HG02973 (cell line): ENCODE data around the gene ISCU.

Experiments
- ATAC-seq: cut with Tn5 transposase; IDR thresholded peaks from one replicate; pipeline ENCODE4 v1.9.1; 2021; ENCODE audit warnings: moderate library complexity; ENCODE audit not compliant: unreplicated experiment

Gene ISCU

DNA sequence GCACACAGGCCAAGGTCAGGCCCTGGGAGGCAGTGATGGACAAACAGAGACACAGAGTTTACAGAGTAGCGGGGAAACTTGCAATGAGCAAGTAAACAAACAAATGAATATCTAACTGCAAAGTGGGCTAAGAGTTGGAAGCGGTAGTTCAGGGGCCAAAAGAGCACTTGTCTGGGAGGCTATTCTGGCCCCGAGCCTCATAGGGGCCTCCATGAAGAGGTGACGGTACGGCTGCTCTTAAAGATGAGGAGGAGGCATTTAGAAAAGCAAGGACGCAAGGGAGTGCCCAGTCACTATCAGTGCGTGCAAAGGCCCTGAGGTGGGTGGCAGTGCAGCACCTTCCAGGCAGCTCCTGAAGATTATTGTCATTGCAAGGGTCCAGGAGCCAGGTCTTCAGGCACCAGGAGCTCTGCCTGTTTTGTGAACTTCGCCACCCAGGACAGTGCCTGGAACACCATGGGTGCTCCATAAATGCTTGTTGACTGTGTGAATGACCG lies 39.9 kb downstream of the ISCU start:
- ATAC-seq: no peak

DNA sequence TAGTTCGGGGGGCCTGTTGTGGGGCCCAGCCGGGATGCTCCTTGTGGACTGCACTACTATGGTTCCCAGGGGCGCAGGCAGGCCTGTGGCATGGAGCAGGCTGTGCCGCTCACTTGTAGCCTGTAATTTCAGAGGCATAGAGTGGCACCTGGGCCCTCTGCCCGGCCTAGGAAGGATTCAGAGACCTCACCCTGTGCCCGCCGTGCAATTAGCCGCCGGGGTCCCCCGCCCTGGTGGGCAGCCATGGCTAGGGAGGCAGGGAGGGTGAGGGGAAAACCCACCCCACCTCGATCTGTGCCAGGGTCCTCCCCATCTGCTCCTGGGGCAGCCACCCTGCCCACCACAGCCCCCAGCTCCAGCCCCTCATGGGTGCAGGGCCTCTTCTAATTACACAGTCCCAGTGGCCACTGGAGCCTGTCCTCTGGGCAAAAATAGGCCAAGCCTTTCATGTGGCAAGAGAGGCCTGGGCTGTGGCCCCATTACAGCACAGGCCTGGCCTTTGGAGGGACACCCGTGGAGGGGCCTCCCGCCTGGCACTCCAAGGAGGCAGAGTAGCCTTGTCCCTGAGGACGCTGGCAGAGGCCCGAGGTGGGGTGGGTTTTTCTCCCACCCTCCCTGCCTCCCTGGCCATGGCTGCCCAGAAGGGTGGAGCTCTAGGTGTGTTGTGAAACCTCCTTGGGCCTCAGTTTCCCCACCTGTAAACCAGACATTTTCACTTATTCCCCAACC lies 40.7 kb downstream of the ISCU start:
- no peak for ATAC-seq

DNA sequence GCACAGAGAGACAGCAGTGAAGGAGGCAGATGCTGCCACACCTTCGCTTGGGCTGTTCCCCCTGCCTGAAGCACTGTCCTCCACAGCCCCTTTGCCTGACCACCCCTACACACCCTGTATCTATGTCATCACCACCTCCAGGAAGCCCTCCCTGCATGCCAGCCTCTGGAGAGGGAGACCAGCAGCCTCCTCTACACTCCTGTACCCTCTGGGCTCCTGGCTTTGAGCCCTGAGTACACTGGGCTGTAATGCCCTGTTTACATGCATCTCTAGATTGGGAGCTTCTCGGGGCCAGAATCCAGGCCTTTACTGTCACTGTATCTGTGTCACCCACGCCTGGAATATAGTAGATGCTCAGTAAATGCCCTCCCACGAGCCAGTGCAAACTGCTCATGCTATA lies 41.3 kb downstream of the ISCU start:
- no peak for ATAC-seq

DNA sequence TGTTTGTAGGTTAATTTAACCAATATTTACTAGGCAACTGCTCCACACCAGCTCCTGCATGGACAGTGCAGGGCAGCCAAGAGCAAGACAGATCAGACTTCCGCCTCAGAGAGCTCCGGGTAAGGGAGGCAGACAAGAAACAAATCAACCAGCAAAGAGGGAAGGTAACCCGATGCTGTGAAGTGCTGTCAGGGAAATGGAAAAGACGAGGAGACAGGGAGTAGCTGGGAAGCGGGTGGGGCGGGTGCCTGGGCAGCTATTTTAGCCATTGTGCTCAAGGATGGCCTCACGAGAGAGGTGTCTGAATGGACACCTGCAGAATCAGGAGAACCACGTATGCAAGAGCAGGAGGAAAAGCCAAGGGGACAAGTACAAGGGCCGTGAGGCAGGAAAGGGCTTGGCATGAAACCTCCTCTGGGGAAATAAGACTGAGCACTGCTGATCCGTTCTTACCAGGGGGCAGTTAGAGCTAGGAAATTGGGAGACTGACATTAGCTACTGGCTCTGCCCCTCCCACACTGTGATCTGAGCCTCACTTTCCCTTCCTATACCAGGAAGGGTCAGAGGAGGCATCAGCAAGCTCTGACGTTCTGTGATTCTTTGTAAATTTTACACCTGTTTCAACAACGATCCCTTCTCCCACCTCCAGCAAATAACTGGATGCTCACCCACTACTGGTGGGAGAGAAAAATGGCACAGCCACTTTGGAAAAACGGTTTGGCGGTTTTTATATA lies 42.0 kb downstream of the ISCU start:
- ATAC-seq: no peak

DNA sequence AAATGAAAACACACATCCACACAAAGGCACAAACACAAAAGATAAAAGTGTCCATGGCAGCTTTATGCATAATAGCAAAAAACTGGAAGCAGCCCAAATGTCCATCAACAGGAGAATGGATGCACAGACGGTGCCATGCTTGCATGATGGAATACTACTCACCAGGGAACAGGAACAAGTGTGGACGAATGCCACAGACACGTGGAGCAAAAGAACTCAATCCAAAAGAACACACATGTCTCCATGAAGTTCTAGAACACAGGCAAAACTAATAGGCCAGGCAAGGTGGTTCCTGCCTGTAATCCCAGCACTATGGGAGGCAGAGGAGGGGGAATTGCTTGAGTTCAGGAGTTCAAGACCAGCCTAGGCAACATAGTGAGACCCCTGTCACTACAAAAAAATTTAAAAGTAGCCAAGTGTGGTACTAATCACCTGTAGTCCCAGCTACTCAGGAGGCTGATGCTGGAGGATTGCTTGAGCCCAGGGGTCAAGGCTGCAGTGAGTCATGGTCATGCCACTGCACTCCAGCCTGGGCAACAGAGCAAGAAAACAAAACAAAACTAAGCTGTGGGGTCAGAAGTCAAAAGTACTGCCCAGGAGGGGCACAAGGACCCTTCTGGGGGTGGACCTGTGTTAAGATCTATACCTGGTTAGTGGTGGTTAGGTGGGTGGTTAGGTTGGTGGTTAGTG lies 42.7 kb downstream of the ISCU start:
- ATAC-seq: no peak

DNA sequence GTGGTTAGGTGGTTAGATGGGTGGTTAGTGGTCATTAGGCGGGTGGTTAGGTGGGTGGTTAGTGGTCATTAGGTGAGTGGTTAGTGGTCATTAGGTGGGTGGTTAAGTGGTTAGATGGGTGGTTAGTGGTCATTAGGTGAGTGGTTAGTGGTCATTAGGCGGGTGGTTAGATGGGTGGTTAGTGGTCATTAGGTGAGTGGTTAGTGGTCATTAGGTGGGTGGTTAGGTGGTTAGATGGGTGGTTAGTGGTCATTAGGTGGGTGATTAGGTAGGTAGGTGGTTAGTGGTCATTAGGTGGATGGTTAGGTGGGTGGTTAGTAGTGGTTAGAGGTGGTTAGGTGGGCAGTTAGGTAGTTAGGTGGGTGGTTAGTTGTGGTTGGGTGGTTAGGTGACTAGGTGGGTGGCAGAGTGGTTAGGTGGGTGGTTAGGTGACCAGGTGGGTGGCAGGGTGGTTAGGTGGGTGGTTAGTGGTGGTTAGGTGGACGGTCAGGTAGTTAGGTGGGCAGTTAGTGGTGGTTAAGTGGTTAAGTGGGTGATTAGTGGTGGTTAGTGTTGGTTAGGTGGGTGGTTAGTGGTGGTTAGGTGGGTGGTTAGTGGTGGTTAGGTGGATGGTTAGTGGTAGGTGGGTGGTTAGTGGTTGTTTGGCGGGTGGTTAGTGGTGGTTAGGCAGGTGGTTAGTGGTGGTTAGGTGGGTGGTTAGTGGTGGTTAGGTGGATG lies 43.5 kb downstream of the ISCU start:
- no peak for ATAC-seq

DNA sequence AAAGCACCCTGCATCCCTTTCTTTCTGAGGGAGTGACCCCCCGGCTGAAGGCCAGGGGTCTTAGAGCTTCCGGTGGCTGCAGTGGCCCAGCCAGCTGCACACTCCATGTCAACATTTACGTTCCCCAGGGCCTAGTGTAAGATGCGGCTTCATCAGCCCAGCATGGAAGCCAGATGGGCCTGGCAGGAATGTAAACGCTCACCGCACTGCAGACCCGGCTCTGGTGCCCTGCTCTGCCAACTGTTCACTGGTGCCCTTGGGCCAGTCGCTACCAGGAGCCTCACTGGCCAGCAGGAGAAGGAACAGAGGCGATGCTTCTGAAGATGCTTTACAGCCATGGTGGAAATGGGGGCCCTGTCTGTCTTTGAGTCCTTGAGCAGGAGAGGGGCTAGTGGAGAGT lies 44.1 kb downstream of the ISCU start:
- no peak for ATAC-seq

DNA sequence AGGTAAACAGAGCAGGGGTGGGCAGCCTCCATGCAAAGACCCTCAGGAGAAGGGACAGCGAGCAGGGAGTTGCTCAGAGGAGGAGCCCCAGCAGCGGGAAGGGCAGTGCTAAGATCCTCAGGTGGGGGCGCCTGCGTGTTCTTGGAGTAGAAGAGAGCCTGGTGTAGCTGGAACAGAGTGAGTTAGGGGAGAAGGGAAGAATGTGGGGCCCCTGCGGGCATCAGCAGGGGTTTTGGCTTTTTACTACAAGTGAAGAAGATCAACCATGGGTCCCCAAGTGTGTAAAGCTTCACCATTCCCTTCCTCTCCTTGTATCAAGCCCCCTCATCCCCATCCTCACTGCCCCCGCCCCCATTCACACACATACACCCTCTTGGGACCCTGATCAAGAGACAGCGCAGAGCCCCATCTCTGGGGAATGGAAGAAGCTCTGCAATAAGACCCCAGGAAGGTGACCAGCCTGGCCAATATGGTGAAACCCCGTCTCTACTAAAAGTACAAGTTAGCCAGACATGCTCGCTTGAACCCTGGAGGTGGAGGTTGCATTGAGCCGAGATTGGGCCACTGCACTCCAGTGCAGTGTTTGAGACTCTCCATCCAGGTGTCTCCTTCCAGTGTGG lies 45.7 kb downstream of the ISCU start:
- ATAC-seq: no peak

DNA sequence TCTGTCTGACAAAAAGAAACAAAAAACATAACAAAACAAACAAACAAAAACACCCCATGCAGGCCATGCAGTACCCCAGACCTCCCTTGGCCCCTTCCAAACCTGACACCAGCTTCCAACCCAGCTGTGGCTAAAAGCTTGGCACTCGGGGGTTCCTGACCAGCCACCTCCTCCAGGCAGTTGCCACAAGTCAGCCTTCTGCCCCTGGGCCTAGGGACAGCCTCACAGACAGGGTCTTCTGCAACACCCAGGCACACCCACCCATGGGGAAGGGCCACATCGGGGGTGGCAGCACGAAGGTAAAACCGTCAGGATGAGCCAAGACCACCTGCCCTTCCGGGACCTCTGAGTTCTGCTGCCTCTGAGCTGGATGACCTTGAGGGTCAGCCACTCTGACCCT lies 46.2 kb downstream of the ISCU start:
- no peak for ATAC-seq

DNA sequence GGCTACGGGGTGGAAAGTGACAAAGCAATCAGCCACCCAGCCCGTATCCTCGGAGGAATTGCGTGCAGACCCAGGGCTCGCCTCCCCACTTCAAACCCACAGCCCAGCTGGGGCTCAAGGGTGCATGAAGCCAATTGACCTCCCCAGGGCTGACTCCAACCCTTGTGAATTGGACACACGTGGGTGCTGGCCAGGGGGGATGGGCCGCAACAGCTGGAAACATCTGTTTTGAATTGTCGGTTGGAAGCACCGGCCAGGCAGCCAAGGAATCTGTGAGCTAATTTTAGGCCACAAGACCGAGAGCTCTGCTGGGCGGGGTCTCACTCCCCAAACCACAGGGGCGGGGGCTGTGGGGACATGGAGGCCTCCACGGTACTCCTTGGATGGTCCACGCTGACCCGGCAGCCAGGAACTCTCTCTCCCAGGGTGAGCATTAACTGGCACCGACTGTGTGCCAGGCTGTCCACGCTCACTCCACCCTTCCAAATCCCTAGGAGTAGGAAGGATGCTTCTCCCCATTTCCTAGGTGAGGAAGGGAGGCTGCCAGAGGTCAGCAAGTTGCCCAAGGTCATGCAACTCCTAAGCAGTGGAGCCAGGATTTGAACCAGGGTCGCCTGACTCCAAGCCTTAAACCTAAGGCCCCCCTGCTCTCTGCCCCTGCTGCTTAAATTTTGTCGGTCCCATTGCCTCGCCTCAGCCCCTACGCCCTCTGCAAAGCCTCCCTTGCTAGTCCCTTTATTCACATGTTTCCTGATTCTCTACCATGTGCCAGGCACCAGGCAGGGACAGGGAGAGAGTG lies 47.3 kb downstream of the ISCU start:
- no peak for ATAC-seq

DNA sequence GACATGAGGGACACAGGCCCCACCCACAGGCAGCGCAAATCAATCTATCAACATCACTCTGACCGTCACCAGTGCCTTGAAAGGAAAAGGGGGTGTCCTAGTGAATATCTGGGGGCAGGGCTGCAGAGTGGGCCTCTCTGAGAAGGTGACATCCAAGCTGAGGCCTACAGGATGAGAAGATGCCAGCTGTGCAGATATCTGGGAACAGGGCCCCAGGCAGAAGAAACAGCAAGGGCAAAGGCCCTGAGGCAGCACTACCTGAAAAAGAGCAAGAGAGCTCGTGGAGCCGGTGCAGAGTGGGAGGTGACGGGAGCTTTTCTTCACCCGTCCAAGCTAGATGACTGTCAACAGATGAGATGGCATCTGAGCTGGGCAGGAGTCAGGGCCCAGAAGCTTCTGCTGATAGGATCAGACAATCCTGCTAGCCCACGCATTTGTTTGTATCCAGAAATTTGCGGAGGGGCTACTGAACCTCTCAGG lies 48.0 kb downstream of the ISCU start:
- no peak for ATAC-seq

DNA sequence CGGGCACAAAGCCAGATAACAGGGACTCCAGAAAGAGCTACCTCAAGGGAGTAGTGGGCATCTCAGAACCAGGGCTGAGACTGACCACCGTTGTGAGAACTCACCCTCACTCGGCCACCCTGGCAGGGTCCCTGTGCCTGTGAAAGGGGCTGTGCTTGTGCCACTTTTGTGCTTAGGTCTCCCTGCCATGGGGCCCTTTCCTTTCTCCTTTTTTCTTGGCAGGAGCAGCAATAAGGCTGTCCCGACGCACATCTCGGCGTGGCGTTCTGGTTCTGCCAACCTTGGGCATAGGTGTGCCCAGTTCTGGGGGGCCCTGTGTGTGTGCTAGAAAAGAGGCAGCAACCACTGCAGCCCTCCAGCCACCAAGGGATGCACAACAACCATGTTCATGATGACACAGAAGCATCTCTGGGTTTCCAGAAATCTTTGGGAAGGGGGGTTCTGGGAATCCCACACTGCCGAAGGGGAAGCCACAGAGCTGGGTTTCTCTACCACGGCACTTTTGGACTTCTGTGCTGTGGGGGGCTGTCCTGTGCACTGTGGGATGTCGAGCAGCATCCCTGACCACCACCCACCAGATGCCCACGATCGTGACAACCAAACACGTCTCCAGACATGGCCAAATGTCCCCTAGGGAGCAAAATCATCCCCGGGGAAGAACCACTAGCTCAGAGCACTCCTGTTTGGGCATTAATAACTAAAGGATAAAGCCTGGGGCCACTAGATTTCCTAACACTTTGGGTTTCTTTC lies 48.6 kb downstream of the ISCU start:
- no peak for ATAC-seq

DNA sequence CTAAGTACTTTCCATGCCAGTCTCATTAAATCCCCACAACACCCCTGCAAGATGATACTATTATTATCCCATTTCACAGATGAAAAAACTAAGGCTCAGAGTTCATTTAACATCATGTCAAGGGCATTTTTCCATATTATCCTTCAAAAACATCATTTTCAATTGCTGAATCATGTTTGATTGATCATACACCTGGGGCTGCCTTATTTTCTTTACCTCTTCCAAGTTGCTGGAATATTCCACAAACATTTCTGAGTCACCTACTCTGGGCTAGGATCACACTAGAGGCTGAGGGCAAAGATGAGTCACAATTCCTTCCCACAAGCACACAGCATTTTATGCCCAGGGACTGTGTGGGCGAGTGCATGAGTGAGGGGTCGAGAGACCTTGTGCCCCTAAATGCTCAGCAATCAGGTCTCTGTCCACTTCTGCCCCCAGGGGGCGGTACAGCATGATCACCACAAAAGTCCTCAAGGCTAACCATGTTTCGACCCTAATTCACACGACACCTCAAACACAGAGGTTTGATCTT lies 49.6 kb downstream of the ISCU start:
- ATAC-seq: no peak

DNA sequence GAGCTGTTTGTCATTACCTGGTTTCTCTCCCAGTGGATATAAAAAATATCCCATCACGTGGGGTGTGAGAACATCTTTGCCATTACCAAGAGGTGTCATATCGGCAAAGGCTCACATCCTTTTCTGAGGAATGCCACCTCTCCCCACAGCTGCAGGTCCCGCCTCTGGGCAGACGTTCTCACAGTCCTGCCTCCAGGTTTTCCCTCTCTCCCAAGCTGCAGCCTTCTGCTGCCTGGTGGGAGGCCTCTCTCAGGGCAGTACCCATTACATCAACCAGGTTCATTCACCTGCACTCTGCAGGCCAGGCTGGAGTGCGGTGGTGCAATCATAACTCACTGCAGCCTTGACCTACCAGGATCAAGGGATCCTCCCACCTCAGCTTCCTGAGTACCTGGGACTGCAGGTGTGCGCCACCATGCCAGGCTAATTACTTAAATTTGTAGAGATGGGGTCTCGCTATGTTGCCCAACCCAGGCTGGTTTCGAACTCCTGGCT lies 50.4 kb downstream of the ISCU start:
- no peak for ATAC-seq

DNA sequence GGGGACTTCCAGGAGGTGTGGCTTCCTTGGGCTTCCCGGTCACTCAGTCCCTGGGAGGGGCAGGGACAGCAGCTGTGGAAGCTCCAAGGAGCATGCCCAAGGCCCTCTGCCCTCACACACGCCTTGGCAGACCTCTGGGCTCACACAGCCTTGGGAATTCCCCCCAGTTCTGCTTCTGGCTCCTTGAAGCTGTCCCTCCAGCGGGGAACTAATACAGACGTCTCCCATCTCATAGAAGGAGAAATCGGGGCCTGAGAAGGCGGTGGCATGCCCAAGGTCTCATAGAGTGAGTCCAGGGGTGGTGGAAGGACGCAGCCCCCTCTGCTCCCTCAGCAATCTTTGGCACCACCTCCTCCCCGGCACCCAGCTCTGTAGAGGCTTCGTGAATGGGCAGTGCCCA lies 51.2 kb downstream of the ISCU start:
- no peak for ATAC-seq

DNA sequence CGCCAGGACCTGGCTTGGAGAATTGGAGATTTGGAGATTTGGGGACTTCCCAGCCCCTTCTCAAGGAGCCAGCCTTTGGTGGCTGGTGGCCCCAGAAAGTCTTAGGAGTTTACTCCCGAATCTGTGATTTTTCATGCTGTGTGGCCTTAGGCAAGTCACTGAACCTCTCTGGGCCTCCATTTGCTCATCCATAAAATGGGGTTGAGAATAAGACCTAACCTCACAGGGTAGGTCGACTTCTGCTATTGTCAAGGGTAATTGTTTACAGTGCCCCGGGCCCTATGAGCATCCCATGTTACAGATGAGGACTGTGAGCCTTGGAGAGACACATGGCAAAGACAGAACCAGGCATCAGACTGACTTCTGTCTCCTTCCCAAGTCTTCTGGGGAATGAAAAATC lies 51.6 kb downstream of the ISCU start:
- no peak for ATAC-seq

DNA sequence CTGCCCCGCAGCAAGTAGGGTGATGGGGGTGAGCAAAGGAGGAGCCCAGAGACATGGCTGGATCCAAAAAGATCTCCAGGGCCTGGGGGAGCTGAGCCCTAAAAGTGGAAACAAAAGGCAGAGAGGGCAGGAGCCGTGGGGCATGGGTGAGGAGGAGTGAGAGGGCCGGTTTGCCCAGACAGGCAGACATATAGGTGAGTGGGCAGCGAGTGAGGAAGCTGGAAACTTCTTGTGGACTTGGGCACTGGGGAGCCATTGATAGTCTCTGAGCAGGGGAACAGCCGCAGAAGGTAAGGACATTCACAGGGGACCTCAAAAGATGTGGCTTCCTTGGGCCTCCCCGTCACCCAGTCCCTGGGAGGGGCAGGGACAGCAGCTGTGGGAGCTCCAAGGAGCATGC lies 52.2 kb downstream of the ISCU start:
- ATAC-seq: no peak

DNA sequence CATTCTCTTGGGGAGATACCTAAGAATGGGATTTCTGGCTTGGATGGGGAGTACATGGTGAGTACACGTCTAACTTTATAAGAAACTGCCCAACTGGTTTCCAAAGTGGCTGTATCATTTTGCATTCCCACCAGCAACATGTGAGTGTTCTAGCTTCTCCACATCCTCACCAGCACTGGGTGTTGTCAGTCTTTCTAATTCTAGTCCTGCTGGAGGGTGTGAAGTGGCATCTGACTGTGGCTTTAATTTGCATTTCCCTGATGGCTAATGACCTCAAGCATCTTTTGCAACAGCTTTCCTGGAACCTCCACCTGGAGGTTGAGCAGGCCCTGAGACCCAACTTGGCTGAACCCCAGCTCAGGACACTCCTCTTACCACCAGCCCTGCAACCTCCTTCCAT lies 53.5 kb downstream of the ISCU start:
- no peak for ATAC-seq

DNA sequence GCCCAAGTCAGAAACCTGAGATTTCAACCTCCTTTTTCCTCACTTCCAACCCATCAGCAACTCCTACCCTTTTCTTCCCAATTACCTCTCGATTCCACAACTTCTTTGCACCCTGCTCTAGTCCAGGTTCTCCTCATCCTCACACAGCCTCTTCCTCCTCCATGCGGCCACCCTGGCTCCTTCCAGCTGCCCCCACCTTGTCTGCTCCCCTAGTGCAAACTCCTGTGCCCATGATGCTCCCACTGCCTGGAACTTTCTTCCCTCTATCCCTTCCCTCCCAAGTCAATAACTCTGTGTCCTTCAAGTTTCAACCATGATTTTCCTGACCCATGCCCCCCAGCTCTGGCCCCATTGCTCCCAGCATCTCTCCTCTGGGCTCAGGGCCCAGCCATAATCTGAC lies 54.0 kb downstream of the ISCU start:
- ATAC-seq: no peak
